Left hindlimb (tissue), 1 donor: ENCODE results near the gene RABEPK.
A peak's percentile ranks its signal among the peaks of the same experiment; 100 is the strongest.
"Not testable (repeated sequence)": the region's sequence is repeated elsewhere in the genome, so short reads cannot be mapped to it uniquely, and the experiment has no call there.

ENCODE experiments used
- DNase-seq: peaks from one replicate; pipeline ENCODE4 v3.0.0-alpha.2; 2018

Gene RABEPK, protein sequence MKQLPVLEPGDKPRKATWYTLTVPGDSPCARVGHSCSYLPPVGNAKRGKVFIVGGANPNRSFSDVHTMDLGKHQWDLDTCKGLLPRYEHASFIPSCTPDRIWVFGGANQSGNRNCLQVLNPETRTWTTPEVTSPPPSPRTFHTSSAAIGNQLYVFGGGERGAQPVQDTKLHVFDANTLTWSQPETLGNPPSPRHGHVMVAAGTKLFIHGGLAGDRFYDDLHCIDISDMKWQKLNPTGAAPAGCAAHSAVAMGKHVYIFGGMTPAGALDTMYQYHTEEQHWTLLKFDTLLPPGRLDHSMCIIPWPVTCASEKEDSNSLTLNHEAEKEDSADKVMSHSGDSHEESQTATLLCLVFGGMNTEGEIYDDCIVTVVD

DNA sequence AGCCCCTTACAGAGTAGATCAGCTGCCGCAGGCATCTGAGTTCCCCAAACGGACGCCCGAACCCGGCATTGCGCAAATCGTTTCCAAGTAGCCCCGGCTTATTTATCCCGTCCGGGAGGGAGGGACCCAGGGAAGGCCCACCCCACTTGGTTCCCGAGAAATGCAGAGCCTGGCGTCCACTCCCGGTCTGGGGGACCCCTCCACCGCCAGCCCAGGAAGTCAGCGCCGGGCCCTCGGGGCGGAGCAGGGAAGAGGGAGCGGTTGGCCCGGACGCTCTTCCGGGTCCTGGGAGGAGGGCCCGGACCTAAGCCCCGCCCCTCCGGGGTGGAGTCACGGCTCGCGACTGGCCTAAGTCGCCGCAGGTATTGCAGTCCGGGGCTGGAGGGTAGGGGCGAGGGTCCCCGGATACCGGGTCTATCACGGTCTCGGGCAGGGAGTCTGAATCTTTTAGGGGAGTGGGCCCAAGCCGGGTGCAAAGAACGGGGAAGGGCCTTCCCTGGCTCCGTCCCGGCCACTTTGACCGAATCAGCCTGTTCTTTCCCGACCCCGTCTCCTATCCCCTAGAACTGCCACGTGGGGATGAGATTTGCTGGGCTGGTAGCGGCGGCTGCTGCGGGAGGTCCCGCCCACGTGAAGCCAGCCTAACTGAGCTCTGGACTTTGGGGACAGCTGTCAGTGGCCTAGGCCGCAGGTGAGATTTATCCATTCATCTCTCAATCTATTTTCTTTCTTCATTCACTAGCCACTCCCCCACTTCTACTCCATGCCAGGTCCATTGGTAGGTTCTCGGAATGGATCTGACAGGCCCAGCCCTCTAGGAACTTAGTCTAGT lies at the start of gene RABEPK:
Gene RABEPK (plus strand): TSS at position 327 of the 832 bp plus-strand sequence. CDS start 2,472 bp downstream, outside the sequence.
- DNase-seq: peak; percentile 94

DNA sequence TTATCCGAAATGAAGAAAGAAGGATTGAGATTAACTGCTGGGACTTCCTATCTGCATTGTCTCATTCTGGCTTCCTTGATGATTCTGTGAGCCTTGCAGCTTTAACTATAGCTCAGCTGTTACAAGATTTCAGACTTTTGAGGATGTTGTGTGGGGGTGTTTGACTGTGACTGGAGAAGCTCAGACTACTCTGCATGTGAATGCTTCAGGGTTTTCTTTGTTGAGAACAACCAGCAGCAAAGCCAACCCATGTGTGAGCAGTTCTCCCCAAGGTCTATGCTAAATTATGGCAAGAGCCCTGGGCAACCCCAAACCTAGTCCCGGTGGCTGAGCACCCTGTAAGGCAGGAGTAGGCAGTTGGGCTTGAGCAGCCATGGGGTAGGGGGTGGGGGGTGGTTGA lies 48.6 kb upstream of the RABEPK start:
- DNase-seq: no peak

DNA sequence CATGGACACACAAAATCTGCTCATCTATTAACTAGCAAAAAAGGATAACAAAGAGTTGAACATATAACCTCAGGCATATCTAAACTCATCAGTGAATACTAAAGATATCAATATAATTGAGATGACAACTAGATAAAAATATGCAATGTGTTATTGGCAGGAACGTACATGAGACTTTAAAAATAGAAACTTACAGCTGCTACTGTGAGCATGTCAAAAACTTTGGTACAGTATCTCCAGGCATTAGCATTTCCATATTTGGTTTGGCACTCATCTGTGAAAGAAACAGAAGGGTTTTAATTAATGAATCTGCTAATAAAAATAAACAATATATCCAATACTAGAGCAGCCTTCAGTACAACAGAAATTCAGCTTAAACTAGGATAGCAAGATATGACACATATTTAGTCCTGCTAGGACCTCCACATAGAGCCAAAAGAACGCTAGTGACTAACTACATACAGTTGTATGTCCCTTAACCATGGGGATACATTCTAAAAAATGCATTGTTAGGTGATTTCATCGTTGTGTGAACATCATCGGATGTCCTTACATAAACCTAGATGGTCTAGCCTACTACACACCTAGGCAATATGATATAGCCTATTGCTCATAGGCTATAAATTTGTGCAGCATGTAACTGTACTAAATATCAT lies 46.5 kb upstream of the RABEPK start:
- DNase-seq: no peak

DNA sequence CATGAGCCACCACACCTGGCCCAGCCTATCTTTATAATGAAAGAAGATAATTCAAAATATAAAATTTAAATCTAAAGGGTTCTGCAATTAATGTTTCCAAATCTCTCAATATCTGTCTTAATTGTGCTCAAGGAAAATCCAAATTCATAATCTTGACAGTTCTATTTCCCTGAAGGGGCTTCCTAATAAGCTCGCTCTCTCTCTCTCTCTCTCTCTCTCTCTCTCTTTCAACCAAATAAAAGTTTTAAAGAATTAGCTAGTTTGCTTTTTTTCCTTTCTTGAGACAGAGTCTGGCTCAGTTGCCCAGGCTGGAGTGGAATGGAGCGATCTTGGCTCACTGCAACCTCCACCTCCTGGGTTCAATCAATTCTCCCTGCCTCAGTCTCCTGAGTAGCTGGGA lies 43.8 kb upstream of the RABEPK start:
- no peak for DNase-seq

DNA sequence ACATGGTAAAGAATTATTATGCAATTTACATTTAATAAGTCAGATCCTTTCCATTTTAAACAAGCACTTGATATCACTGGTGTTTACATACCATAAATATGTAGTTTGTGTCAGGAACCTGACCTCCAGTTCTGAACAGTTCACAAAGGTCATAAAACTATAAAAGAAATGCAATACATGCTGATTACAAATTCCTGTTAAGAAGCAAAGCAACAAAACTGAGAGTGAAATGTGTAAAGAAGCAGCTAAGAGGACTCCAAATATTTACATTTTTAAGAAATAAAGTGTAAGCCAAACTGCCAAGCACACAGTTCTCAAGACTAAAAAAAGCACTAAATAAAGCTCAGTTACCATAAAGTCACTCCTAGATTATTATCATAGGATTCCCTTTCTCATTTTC lies 39.6 kb upstream of the RABEPK start:
- no peak for DNase-seq

DNA sequence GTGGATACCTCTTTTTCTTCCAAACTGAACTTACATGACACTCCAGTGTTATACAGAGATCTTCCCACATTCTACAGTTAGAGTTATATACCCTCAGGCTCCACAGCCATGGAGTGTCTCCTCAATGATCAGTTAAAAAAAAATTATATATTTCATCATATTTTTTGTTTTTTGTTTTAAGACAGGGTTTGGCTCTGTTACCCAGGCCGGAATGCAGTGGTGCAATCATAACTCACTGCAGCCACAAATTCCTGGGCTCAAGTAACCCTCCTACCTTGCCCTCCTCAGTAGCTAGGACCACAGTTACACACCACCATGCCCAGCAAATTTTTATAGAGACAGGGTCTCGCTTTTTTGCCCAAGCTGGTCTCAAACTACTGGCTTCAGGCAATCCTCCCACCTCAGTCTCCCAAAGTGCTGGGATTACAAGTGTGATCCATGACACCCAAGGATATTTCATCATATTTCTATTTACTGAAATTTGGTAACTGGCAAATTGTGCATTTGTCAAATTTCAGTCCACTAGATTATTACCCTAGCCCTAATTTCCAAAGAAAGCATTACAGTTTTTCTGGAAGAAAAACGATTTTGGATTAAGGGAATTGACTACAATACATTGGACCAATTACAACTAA lies 38.9 kb upstream of the RABEPK start:
- DNase-seq: no peak

DNA sequence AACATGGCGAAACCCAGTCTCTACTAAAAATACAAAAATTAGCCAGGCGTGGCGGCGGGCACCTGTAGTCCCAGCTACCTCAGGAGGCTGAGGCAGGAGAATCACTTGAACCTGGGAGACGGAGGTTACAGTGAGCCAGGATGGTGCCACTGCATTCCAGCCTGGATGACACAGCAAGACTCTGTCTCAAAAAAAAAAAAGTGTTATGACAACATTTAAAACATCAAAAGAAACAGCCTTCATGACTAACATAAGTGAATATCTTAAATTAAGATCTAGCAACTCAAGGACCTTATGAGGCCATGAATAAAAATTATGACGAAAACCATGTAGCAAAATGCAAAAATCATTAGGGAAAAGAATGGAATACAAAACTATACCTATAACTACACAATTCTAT lies 37.5 kb upstream of the RABEPK start:
- DNase-seq: not testable (repeated sequence)

DNA sequence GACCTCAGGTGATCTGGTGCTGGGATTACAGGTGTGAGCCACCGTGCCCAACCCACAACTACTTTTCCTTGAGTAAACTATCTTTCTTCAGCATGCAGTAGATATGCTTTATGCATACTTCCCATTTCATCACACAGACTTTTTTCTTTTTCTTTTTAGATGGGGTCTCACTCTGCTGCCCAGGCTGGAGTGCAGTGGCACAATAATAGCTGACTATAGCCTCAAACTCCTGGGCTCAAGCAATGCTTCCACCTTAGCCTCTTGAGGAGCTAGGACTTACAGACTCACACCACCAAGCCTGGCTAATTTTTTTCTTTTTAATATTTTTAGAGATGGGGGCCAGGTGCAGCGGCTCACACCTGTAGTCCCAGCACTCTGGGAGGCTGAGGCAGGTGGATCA lies 33.6 kb upstream of the RABEPK start:
- DNase-seq: no peak

DNA sequence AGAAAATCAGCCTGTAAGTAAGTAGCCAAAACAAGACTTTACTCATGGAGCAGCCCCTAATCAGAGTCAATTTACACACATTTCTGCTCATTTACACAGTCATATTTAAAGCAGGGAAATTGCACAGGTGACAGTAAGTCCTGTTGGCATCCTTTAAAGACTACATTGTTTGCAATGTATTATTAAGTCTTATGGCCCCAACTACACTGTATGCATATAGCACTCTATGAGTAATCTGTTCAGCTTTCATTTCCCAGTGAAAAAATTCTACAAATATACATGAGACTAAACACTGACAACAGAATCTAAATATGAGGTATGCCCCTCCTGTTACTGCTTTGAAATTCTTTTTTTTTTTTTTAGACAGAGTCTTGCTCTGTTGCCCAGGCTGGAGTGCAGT lies 30.4 kb upstream of the RABEPK start:
- no peak for DNase-seq

DNA sequence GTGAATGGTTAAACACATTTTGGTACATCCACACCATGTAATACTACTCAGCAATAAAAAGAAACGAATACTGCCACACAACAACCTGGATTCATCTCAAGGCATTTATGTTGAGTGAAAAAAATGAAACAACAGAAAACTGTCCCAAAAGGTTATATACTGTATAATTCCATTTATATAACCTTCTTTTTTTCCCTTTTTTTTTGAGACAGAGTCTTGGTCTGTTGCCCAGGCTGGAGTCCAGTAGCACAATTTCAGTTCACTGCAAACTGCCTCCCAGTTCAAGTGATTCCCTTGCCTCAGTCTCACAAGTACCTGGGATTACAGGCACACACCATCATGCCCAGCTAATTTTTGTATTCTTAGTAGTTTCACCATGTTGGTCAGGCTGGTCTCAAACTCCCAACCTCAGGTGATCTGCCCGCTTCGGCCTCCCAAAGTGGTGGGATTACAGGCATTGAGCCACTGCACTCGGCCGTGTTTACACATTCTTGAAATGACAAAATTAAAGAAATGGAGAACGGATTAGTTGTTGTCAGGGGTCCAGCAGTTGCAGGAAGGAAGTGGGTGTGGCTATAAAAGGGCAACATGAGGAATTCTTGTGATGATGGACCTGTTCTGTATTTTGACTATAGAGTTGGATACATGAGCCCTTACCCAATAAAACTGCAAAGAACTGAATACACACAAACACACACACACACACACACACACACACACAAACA lies 28.1 kb upstream of the RABEPK start:
- DNase-seq: no peak

DNA sequence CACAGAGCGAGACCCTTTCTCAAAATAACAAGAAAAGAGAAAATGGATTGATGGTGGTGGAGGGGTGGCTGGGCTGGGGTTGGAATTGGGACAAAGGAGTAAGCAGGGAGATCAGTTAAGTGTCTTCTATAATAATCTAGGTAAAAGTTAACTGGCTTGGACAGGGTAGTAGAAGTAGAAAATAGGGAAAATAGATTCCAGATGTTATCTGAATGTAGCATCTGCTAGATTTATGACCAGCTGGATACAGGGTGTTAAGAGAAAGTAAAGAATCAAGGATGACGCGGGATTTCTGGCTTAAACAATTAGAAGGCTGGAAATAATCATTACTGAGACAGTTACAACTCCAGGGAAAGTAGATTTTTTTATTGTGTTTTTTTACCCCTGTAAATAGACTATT lies 23.7 kb upstream of the RABEPK start:
- DNase-seq: no peak

DNA sequence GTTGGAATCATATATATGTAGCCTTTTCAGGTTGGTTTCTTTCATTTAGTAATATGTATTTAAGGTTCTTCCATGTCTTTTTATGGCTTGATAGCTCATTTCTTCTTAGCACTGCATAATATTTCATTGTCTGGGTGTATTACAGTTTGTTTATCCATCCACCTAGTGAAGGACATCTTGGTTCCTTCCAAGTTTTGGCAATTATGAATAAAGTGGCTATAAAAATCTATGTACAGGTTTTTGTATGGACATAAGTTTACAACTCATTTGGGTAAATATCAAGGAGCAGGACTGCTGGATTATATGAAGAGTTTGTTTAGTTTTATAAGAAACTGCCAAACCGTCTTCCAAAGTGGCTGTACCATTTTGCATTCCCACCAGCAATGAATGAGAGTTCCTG lies 22.5 kb upstream of the RABEPK start:
- DNase-seq: no peak

DNA sequence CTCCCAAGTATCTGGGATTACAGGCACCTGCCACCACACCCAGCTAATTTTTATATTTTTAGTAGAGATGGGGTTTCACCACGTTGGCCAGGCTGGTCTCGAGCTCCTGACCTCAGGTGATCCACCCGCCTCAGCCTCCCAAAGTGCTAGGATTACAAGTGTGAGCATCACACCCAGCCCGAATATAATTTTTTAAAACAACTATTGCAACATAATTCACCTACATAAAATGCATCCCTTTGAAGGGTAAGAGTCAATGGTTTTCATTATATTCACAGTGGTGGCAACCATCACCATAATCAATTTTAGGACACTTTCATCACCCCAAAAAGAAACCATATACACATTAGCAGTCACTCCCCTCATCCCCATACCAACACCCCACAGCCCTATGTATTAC lies 20.6 kb upstream of the RABEPK start:
- DNase-seq: not testable (repeated sequence)

DNA sequence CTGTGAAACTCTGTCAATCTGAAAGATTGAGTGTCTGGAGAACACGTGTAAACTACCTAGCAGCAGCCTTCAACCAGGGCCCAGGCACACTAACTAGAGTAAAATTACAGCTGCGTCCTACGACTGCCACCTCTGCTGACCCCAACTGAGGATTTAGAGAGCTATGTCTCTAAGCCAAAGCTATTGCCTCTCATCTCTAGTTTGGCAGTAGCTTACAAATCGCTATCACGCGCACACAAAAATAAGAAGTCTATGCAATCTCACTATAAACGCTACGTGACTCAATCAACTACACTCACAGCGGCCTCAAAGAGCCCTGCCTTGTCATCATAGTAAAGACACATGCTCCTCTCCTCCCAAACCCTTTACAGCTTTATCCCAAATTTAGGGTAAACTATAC lies 19.5 kb upstream of the RABEPK start:
- no peak for DNase-seq

DNA sequence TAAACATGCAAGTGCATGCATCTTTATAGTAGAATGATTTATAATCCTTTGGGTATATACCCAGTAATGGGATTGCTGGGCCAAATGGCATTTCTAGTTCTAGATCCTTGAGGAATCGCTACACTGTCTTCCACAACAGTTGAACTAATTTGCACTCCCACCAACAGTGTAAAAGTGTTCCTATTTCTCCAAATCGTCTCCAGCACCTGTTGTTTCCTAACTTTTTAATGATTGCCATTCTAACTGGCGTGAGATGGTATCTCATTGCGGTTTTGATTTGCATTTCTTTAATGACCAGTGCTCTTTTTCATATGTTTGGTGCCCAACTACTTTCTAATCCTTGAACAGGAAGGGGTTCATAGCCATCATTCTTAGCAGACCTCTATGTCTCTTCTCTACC lies 18.6 kb upstream of the RABEPK start:
- not testable (repeated sequence) for DNase-seq

DNA sequence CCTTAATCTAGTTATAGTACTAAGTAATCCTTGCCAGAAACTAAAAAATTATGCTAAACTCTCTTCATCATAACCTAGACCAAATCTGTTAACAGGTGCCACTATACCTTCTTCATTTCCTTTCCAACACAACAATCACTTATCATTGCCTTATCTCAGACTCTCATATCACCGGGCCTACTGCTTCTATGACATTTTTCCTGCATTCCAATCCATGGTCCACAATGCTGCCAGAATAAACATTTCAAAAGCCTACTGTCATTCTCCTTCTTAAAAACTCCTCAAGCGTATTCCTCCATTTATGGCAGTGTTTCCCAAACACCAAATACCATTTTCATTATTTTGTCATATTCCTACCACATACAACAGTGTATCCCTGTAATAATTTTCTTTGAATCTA lies 17.3 kb upstream of the RABEPK start:
- DNase-seq: no peak

DNA sequence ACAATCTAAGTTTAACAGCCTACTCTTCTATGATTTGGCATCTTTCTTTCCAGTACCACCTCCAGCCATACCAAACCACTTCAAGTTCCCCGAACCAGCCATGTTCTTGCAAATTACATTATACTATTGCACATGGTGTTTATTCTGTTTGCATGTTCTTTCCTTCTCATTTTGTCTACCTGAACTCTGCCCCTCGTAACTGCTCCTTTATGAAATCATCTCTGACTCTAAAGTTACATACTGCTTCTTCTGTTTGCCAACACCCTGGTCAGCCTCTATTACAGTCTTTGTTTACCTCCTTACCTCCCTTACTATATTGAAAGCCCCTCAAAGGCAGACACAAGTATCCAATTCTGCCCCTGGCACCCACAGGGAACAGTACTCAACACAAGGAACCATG lies 16.8 kb upstream of the RABEPK start:
- DNase-seq: no peak

DNA sequence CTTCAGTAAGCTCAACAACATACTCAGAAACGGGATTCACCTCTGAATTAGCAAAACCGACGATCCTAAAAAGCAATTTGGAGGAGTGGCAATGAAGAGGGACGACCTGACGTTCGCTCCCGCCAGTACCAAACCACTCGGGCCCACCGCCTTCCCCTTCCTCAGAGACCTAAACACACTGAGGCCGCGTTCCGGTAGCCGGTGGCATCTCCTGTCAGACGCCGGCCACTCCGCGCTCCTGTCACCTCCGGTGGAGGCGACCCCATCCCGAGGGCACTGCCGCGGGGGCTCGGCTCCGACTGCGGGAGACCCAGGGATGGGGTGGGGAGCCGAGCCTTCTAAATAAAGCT lies 11.4 kb upstream of the RABEPK start:
- no peak for DNase-seq

DNA sequence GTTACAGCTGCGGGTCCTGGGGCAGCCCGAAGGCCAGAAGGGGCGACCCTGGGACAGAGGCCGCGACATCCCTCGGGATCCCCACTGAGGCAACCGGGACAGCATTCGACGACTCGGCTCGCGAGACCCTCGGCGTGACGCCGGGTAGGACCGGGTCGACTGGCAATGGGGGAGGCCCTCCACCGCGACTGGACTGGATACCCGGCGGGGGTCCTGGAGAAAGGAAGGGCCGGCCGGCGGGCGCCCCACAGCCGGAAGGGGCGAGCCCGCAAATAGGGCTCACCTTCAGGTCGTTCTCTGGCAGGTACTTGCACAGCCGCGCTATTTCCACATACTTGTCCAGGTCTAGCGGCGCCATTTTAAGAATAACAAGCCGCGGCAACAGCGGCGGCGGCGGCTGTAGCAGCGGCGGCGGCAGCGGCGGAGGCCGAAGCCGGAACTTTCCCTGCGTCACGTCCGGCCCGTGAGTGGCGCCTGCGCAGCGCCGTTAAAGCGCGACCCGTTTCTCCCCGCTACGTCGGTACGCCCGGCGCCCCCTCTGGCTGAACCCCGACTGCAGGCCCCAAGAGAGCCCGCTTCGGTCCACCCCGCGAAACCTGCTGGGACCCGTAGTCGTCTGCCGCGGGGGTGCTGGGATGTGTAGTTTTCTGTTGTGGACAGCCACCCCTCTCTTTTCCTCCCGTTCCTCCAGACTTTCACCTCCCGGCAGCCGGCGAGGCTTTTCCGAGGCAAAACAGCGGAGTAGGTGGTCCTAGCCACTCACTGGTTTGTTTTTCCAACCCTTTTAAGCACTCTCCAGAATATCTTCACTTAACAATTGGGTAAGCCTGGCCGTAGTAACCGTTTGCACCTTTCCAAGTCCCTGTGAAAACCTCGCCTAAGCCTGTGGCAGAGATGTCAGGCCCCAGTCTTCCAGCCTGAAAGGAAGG lies 10.7 kb upstream of the RABEPK start, which contains the start of gene PPP6C:
Gene PPP6C (minus strand): TSS at position 443 of the 929 bp plus-strand sequence. CDS start 85 bp downstream, at position 358.
- peak; percentile 98 for DNase-seq

DNA sequence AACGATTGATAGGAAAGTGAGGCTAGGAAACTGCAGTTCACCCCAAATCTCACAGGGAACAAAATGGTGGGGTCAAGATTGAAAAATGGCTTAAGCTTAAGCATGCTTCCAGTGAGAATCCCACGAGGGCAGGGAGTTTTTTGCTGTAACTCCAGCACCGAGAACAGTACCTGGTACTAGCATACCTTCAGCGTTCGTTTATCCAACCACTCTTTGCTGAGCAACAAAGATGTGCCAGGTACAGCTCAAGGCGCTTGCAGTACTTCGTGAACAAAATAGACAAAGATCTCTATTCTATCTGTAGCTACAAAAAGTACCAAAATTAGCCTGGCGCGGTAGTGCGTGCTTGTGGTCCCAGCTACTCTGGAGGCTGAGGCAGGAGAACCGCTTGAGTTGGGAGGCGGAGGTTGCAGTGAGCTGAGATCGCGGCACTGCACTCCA lies 10.0 kb upstream of the RABEPK start:
- DNase-seq: no peak

DNA sequence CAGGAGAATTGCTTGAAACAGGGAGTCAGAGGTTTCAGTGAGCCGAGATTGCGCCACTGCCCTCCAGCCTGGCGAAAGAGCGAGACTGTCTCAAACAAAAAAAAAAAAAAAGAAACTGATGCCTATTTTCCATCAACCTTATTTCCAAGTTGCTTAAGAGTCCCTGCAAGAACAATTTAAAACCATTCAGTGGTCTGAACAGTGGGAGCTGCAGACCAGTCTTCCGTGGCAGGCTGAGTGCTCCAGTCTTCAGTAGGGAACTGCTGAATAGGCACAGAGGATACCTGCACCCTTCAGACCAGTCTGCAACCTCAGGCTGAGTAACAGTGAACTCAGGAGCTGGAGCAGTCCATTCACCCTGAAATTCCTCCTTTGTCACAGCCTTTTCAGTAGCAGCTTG lies 5.9 kb upstream of the RABEPK start:
- DNase-seq: not testable (repeated sequence)
